Osteoblast (primary cell): ENCODE measurements around the gene APBB1IP. TPM values are rescaled to one million over a fixed set of nuclear protein-coding genes. Genes with fewer than 3 reads are reported as not detected.
A peak's percentile ranks its signal among the peaks of the same experiment; 100 is the strongest.

Experiments
- DNase-seq: peaks from one replicate; pipeline ENCODE4 v3.0.0; 2011; ENCODE audit warnings: low spot score, mixed read lengths; ENCODE audit not compliant: insufficient read length; ENCODE audit errors: missing footprints
- H2AFZ ChIP-seq: 2 replicates; pipeline ENCODE4 v1.6.0; 2011; ENCODE audit warnings: mild to moderate bottlenecking, low read length
- H3K27ac ChIP-seq: 2 replicates; pipeline ENCODE4 v1.5.1; 2011; ENCODE audit warnings: mild to moderate bottlenecking, low read depth, low read length, moderate library complexity
- H3K27me3 ChIP-seq: 2 replicates; pipeline ENCODE4 v1.6.0; 2012; ENCODE audit warnings: mild to moderate bottlenecking, control low read depth, inconsistent platforms, low read length, moderate library complexity; ENCODE audit not compliant: insufficient read depth
- H3K36me3 ChIP-seq: 2 replicates; pipeline ENCODE4 v1.5.1; 2011; ENCODE audit warnings: mild to moderate bottlenecking, low read length, control low read depth, moderate library complexity; ENCODE audit not compliant: insufficient read depth
- H3K4me1 ChIP-seq: 2 replicates; pipeline ENCODE4 v1.5.1; 2011; ENCODE audit warnings: mild to moderate bottlenecking, low read length, control low read depth, moderate library complexity; ENCODE audit not compliant: insufficient read depth
- H3K4me2 ChIP-seq: 2 replicates; pipeline ENCODE4 v1.6.0; 2011; ENCODE audit warnings: mild to moderate bottlenecking, low read length; ENCODE audit not compliant: insufficient read depth
- H3K4me3 ChIP-seq: fragments of 200-600 bp; sonication (generic); 3 replicates; pipeline ENCODE4 v1.5.1; 2012; ENCODE audit warnings: mild to moderate bottlenecking, low read length, inconsistent platforms; ENCODE audit not compliant: insufficient read depth
- H3K79me2 ChIP-seq: 2 replicates; pipeline ENCODE4 v1.6.0; 2012; ENCODE audit warnings: mild to moderate bottlenecking, low read length, control low read depth, inconsistent platforms; ENCODE audit not compliant: insufficient read depth
- H3K9me3 ChIP-seq: 2 replicates; pipeline ENCODE4 v1.5.1; 2011; ENCODE audit warnings: low read depth, low read length, control low read depth
- H4K20me1 ChIP-seq: 2 replicates; pipeline ENCODE4 v1.6.0; 2012; ENCODE audit warnings: mild to moderate bottlenecking, low read length, control low read depth; ENCODE audit not compliant: insufficient read depth
- CTCF ChIP-seq: IDR thresholded peaks from 2 replicates; pipeline ENCODE4 v1.5.1; 2011; ENCODE audit warnings: mild to moderate bottlenecking, low read depth, low read length, moderate library complexity; ENCODE audit errors: extremely low read depth
- total RNA-seq: library from RNA; depleted of rRNA; stranded (reverse); fragments of >200 nt; gene quantifications from 2 replicates; pipeline ENCODE4 v1.2.3, GENCODE V29; 2012

APBB1IP gene
- total RNA-seq, 1 donor = 14.8 TPM

- no peak for TF ChIP-seq CTCF
- Histone ChIP-seq H3K36me3 (no peaks in the 10 kb centered on the region), H3K79me2 (no peaks in the 10 kb centered on the region), H3K4me1 (no peaks in the 10 kb centered on the region), H3K4me2 (no peak overlapping the region), H2AFZ (no peak overlapping the region), H3K27ac (no peak overlapping the region), H4K20me1 (no peaks in the 10 kb centered on the region), H3K27me3 (no peaks in the 10 kb centered on the region), H3K4me3 (no peak overlapping the region), H3K9me3 (no peaks in the 10 kb centered on the region)
- no peak for DNase-seq
Measured at GRCh38 chr10:26566525-26567350, 128.6 kb downstream of the APBB1IP start.

DNA sequence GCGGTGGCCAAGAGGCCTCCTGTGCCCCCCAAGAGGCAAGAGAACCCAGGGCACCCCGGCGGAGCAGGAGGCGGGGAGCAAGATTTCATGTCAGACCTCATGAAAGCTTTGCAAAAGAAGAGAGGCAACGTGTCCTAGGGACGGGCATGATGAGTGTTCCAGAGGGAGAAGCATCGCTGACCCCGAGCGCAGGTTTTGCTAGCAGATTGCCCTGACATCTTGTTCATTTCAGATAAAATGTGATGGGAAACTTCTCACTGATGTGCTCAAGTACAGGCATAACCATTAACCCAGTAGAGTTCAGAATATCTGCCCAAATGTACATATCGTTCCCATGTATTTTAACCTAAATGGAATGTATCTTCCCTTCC is 129.2 kb downstream of the APBB1IP start:
- Histone ChIP-seq H3K27me3 (no peaks in the 10 kb centered on the region), H3K4me2 (no peak overlapping the region), H3K4me1 (no peaks in the 10 kb centered on the region), H3K9me3 (no peaks in the 10 kb centered on the region), H3K79me2 (no peaks in the 10 kb centered on the region), H3K36me3 (no peaks in the 10 kb centered on the region), H4K20me1 (no peaks in the 10 kb centered on the region), H2AFZ (no peak overlapping the region), H3K27ac (no peak overlapping the region), H3K4me3 (no peak overlapping the region)
- DNase-seq = peak; percentile 64
- no peak for TF ChIP-seq CTCF

DNA sequence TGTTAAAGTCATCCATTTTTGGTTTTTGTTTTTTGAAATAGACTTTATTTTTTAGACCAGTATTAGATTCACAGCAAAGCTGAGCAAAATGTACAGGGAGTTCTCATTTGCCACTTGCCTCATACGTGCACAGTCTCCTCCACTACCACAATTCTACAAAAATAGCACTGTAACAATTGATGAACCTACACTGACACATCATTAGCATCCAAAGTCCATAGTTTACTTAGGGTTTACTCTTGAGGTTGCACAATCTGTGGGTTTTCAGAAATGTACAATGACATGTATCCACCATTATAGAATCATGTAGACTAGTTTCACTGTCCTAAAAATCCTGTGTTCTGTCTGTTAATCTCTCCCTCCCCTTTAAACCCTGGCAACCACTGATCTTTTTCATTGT is 133.5 kb downstream of the APBB1IP start:
- no peak for TF ChIP-seq CTCF
- no peak overlapping the region for H2AFZ ChIP-seq

DNA sequence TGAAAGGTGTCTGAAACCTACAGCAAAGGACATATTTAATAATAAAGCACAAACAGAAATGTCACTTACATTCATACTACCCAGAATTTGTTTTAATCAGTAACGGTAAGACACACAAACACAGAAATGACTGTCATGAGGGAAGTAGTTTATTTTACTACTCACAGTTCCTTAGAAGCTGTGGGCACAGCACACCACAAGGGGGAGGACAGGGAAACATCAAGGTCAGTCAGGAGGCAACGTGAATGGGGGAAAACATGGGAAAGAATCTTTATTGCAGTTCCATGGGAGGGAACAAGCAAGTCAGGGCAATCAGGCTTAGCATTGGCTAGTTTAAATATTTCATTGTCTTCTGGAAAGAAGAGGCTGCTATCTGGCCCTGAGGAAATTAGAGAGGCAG is 135.5 kb downstream of the APBB1IP start:
- Histone ChIP-seq H3K4me1 (no peaks in the 10 kb centered on the region), H3K9me3 (no peaks in the 10 kb centered on the region), H3K79me2 (no peaks in the 10 kb centered on the region), H3K36me3 (no peaks in the 10 kb centered on the region), H3K4me2 (no peak overlapping the region), H4K20me1 (no peaks in the 10 kb centered on the region), H2AFZ (no peak overlapping the region), H3K4me3 (no peak overlapping the region), H3K27ac (no peak overlapping the region), H3K27me3 (no peaks in the 10 kb centered on the region)
- no peak for DNase-seq
- TF ChIP-seq CTCF = peak; percentile 12

More for the DNA sequence above, 133.5 kb downstream of the APBB1IP start:
- Histone ChIP-seq H3K4me3 (no peak overlapping the region), H3K36me3 (no peaks in the 10 kb centered on the region), H4K20me1 (no peaks in the 10 kb centered on the region), H3K79me2 (no peaks in the 10 kb centered on the region), H3K9me3 (no peaks in the 10 kb centered on the region), H3K4me2 (no peak overlapping the region), H3K27ac (no peak overlapping the region), H3K4me1 (no peaks in the 10 kb centered on the region), H3K27me3 (no peaks in the 10 kb centered on the region)
- DNase-seq = no peak
